ENCODE measurements around the gene DIAPH2.
A peak's percentile ranks its signal among the peaks of the same experiment; 100 is the strongest.

Gene DIAPH2

DNA sequence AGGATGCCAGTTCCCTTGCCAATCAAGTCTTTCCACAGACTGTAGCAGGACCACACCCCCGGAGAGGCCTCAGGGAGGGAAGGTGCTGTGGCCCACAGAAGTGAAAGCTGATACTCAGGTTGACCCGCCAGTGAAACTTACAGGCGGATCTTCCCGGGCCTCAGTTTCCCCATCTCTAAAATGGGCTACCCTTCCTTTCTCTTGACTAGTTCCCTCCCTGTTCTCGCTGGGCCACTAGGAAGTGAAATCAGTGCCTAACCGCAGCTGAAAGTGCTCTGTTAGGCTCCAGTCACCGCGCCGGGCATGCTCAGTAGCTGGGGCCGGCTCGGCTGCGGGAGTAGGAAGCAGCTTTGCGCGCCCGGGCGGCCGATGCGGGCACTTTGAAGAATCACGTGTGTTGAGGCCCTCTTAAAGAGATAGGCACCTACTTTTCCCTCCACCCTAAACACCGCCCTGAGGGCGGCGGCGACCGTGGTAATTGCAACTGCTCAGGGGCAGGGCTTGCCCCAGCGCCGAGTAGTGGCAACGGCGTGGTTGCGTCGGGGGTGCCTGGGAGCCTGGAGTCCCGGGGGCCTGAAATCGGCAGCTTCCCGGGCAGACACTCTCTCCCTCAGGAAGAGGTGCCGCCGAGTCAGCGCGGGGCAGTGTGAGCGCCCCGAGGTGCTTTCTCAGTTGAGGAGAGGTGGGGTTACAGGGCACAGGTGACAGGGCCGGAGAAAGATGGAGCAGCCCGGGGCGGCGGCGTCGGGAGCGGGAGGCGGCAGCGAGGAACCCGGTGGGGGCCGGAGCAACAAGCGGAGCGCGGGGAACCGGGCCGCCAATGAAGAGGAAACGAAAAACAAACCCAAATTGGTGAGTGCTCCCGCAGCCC is at the start of gene DIAPH2:
Gene DIAPH2, plus strand, starts transcription at position 504 of the 871 bp plus-strand sequence.
- no peaks in the 10 kb centered on the region for H3K36me3 ChIP-seq (ENCODE audit: insufficient read depth, low read length)
- no peaks in the 10 kb centered on the region for H3K9me3 ChIP-seq (ENCODE audit: low read length)
- peak within 1 kb of the TSS; percentile 94 for H2AFZ ChIP-seq (ENCODE audit: low read depth, low read length)
- peaks cover 19% of the 10 kb centered on the region for H3K27me3 ChIP-seq (ENCODE audit: insufficient read depth, low read length)
- no peaks in the 10 kb centered on the region for H3K4me1 ChIP-seq (ENCODE audit: insufficient read depth, low read length)
- peak within 1 kb of the TSS; percentile 52 for H3K4me3 ChIP-seq (ENCODE audit: low read length)

DNA sequence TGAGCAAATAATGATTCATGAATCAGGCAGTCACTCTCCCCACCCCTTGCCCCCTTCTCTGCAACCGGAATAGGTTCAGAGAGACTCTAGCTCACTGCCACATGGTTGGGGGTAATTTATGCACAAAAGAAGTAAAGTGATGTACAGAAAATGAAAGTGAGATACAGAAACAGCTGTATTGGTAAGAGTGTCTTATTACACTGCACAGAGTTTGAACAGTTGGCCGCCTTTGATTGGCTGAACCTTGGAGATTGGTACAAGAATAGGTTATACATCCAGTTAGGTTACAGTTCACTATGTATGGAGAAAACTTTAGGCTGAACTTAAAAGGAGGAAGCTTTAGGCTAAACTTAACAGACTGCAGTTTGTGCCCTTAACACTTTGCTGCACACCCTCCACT is 34.6 kb upstream of the DIAPH2 start:
- Histone ChIP-seq H3K4me1 (ENCODE audit: insufficient read depth, low read length) (no peaks in the 10 kb centered on the region), H3K4me3 (ENCODE audit: low read length) (no peak overlapping the region), H3K9me3 (ENCODE audit: low read length) (no peaks in the 10 kb centered on the region), H3K27me3 (ENCODE audit: insufficient read depth, low read length) (no peaks in the 10 kb centered on the region), H3K36me3 (ENCODE audit: insufficient read depth, low read length) (no peaks in the 10 kb centered on the region), H2AFZ (ENCODE audit: low read depth, low read length) (no peak overlapping the region)

DNA sequence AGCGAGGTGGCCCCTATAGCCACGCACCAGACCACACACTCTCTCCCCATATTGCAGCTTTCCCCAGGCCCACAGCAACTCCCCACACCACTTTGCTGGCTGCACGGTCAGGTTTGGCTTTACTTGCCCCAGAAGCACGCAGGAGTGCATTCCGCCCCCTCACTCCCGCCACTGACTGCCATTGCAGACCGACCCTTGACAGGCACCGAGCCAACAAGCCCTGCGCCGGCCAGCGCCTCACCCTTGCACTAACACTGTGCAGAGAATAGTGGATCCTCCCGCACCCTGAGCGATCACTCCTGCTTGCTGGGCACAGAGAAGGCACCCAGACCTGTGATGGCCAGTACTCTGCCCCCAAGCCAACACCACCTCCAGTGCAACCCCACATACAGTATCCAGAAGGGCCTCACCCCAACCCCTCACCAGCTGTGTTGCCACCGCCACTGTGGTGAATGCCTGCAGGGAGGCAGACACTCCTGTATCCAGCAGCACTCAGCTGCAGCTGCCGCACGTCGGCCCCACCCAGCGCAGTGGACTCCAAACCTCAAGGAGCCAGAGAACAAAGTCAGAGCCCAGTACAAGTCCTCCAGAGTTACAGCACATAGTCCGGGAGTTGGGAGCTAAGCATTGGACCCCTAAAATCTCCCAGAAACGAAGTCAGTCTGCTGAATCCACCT is 28.6 kb upstream of the DIAPH2 start:
- H3K9me3 ChIP-seq (ENCODE audit: low read length): no peaks in the 10 kb centered on the region
- no peaks in the 10 kb centered on the region for H3K36me3 ChIP-seq (ENCODE audit: insufficient read depth, low read length)
- no peak overlapping the region for H3K4me3 ChIP-seq (ENCODE audit: low read length)

DNA sequence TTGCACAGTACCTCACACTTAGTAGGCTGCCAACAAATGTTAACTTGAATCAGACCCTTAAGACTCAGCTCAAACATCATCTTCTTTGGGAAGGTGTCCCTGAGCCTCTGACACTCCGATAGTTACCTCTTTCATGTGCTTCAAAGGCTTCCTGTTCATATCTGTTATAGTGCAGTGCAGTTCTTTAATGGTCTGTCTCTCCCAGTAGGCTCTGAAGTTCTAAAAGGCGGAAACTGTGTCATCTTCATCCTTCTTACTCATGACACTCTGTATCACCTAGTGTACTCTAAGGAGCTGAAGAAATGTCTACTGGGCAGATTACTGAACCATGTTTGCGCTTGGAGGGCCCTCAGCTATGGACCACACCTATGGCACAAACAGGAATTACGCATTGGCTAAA is 2.1 kb upstream of the DIAPH2 start:
- Histone ChIP-seq H3K27me3 (ENCODE audit: insufficient read depth, low read length) (peaks cover 21% of the 10 kb centered on the region), H3K36me3 (ENCODE audit: insufficient read depth, low read length) (no peaks in the 10 kb centered on the region), H3K4me3 (ENCODE audit: low read length) (no peak overlapping the region), H3K9me3 (ENCODE audit: low read length) (no peaks in the 10 kb centered on the region), H3K4me1 (ENCODE audit: insufficient read depth, low read length) (no peaks in the 10 kb centered on the region), H2AFZ (ENCODE audit: low read depth, low read length) (no peak overlapping the region)

More for the DNA sequence above, 28.6 kb upstream of the DIAPH2 start:
- H2AFZ ChIP-seq (ENCODE audit: low read depth, low read length): no peak overlapping the region
- H3K27me3 ChIP-seq (ENCODE audit: insufficient read depth, low read length): no peaks in the 10 kb centered on the region
- H3K4me1 ChIP-seq (ENCODE audit: insufficient read depth, low read length): no peaks in the 10 kb centered on the region

DNA sequence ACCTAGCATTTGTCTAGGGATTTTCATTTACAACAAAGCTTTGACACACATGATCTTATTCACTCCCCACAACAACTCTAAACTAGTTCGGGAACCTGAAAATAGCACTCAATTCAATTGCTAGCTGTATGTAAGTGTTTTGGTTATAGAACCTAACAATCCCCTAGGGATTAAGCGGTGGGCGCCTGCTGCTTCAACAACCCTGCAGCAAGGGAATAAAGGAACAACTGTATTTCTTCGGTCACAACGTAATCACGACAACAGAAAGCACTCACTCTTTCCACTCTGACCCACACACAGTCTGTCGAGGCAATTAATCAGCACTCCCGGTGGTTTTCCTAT is 674 bp upstream of the DIAPH2 start:
- peaks cover 19% of the 10 kb centered on the region for H3K27me3 ChIP-seq (ENCODE audit: insufficient read depth, low read length)
- H3K36me3 ChIP-seq (ENCODE audit: insufficient read depth, low read length): no peaks in the 10 kb centered on the region
- no peaks in the 10 kb centered on the region for H3K9me3 ChIP-seq (ENCODE audit: low read length)
- no peaks in the 10 kb centered on the region for H3K4me1 ChIP-seq (ENCODE audit: insufficient read depth, low read length)
- no peak overlapping the region for H2AFZ ChIP-seq (ENCODE audit: low read depth, low read length)
- no peak overlapping the region for H3K4me3 ChIP-seq (ENCODE audit: low read length)

DNA sequence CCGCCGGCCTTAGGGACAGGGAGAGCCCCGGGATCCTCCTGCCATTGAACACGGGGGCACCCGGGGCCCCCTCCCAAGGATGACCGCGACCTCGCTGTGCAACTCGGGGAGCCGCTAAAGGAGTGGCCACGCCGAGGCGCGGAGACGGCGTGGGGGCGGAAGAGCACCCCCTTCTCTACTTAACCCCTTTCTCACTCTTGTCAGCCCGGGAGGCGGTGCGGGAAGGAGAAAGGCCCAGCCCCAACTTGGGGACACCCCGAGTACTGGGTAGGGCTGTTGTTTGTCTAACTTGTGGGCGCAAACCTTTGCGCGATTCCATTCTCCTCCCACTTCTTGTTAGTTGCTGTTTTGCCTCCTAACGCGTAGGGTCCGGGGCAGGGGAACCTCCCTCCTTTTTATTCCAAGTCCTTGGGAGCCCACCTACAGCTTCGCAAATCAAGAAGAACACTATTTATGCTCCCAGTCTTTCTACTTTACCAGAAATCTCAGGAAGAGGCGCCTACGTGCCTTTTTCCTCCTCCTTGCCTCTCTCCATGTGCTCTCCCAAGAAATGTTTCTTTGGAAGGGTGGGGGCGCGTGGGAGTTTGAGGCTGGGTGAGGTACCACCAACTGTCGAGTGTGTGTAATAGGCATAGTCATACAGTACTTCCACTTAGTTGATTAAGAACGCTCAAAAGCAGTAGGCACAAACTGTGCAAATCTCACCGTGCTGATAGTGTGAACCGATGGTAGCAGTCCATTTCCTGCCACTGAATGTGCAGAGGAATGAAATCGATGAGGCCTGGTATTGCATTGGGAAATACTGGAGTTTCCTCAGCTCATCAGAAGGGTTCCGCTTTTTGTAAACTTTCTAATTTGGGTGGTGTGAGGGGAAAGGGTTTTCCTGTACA is 813 bp downstream of the DIAPH2 start:
- H2AFZ ChIP-seq (ENCODE audit: low read depth, low read length): peak overlapping the region; percentile 94
- peak overlapping the region; percentile 52 for H3K4me3 ChIP-seq (ENCODE audit: low read length)
- no peaks in the 10 kb centered on the region for H3K36me3 ChIP-seq (ENCODE audit: insufficient read depth, low read length)
- H3K27me3 ChIP-seq (ENCODE audit: insufficient read depth, low read length): peaks cover 21% of the 10 kb centered on the region
- H3K4me1 ChIP-seq (ENCODE audit: insufficient read depth, low read length): no peaks in the 10 kb centered on the region
- no peaks in the 10 kb centered on the region for H3K9me3 ChIP-seq (ENCODE audit: low read length)

DNA sequence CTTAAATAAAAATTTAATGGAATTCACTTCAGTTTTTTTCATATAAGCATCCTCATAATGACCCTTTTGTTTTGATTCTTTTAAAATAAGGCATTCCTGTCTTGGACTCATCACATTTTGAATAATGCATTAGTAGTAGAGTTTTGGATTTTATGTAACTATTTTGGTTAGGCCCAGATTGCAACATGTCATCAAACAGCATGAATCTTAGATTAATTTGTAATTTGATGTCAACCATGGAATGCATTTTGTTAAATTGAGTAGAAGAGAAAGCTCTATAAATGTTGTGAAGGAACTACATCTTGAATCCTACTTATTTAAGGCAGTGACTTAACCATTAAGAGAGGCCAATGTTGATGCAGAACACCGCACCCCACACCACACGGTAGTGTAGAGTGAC is 3.1 kb downstream of the DIAPH2 start:
- no peaks in the 10 kb centered on the region for H3K36me3 ChIP-seq (ENCODE audit: insufficient read depth, low read length)
- no peak overlapping the region for H3K4me3 ChIP-seq (ENCODE audit: low read length)
- no peaks in the 10 kb centered on the region for H3K4me1 ChIP-seq (ENCODE audit: insufficient read depth, low read length)
- no peaks in the 10 kb centered on the region for H3K9me3 ChIP-seq (ENCODE audit: low read length)
- H2AFZ ChIP-seq (ENCODE audit: low read depth, low read length): no peak overlapping the region
- H3K27me3 ChIP-seq (ENCODE audit: insufficient read depth, low read length): peaks cover 21% of the 10 kb centered on the region

DNA sequence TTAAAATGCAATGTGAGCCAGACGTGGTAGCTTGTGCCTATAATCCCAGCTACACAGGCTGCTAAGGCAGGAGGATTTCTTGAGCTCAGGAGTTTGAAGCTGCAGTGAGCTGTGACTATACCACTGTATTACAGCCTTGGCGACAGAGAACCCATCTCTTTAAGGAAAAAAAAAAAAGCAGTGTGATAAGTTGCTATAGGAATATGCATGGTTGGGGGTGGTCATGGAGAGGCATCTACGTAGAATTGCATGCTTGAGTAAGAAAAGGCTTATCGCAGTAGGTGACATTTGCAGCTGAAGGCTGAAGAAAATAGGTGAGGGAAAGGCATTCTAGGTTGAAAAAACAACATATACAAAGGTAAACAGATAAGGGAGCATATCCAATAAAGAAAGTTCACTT is 4.1 kb downstream of the DIAPH2 start:
- Histone ChIP-seq H2AFZ (ENCODE audit: low read depth, low read length) (no peak overlapping the region), H3K27me3 (ENCODE audit: insufficient read depth, low read length) (peaks cover 17% of the 10 kb centered on the region), H3K4me3 (ENCODE audit: low read length) (no peak overlapping the region), H3K9me3 (ENCODE audit: low read length) (no peaks in the 10 kb centered on the region), H3K36me3 (ENCODE audit: insufficient read depth, low read length) (no peaks in the 10 kb centered on the region), H3K4me1 (ENCODE audit: insufficient read depth, low read length) (no peaks in the 10 kb centered on the region)

DNA sequence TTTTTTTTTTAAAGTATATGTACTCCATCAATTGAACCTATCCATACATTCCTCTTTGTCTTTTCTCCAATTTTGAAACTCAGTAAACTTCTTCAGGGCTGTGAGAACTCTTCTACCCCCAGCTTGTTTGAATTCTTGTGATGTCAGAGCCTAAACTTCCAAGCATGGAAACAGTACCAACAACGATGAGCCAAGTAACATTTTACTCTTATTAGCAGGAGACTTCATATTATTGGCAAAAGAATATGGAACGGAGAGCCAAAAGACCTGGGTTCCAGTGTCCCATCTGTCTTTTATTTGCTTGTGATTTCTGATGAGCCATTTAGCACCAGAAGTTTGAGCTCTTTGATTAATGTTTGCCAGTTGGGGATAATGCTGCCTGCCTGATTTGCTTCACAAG is 5.3 kb downstream of the DIAPH2 start:
- H2AFZ ChIP-seq (ENCODE audit: low read depth, low read length): no peak overlapping the region
- no peaks in the 10 kb centered on the region for H3K9me3 ChIP-seq (ENCODE audit: low read length)
- no peaks in the 10 kb centered on the region for H3K36me3 ChIP-seq (ENCODE audit: insufficient read depth, low read length)
- H3K4me1 ChIP-seq (ENCODE audit: insufficient read depth, low read length): no peaks in the 10 kb centered on the region
- H3K27me3 ChIP-seq (ENCODE audit: insufficient read depth, low read length): peaks cover 13% of the 10 kb centered on the region
- no peak overlapping the region for H3K4me3 ChIP-seq (ENCODE audit: low read length)

DNA sequence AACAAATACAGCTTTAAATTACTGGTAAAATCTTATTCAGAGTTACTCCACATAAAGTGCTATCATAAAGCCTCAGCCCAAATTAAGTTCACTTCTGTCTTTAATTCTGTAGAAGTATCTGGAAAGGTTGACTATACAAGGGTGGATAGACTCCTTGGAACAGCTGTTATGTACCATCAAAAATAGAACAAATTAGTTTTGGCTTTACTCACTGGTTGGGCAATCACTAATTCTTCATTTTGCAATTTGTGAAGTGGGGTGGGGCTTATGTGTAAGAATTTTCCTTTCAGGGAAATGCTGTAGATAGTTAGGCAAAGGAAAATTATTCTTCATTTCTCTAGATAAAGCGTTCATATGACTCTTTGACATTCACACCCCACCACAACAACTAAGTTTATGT is 7.8 kb downstream of the DIAPH2 start:
- H3K27me3 ChIP-seq (ENCODE audit: insufficient read depth, low read length): peaks cover 2% of the 10 kb centered on the region
- no peaks in the 10 kb centered on the region for H3K9me3 ChIP-seq (ENCODE audit: low read length)
- no peaks in the 10 kb centered on the region for H3K36me3 ChIP-seq (ENCODE audit: insufficient read depth, low read length)
- no peak overlapping the region for H3K4me3 ChIP-seq (ENCODE audit: low read length)
- H3K4me1 ChIP-seq (ENCODE audit: insufficient read depth, low read length): no peaks in the 10 kb centered on the region
- no peak overlapping the region for H2AFZ ChIP-seq (ENCODE audit: low read depth, low read length)

DNA sequence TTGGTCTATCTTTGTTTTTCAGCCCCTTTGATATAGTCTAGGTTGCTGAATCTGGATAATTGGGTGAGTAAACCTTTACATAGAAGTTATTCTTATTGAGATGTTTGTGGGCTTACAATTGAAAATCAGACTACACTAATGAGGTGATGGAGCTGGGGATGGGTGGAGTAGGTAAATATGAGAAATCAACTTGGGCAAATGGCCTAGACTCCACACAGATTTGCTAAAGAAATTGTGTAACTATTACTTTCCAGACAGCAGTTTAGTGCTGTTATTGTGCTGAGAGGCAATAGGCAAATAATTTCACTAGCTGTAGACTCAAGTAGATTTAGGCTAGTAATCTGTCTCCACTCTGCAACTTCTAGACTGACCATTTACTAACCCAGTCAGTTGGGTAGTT is 8.2 kb downstream of the DIAPH2 start:
- Histone ChIP-seq H3K4me3 (ENCODE audit: low read length) (no peak overlapping the region), H3K27me3 (ENCODE audit: insufficient read depth, low read length) (peaks cover 2% of the 10 kb centered on the region), H3K9me3 (ENCODE audit: low read length) (no peaks in the 10 kb centered on the region), H3K36me3 (ENCODE audit: insufficient read depth, low read length) (no peaks in the 10 kb centered on the region), H3K4me1 (ENCODE audit: insufficient read depth, low read length) (no peaks in the 10 kb centered on the region), H2AFZ (ENCODE audit: low read depth, low read length) (no peak overlapping the region)

DNA sequence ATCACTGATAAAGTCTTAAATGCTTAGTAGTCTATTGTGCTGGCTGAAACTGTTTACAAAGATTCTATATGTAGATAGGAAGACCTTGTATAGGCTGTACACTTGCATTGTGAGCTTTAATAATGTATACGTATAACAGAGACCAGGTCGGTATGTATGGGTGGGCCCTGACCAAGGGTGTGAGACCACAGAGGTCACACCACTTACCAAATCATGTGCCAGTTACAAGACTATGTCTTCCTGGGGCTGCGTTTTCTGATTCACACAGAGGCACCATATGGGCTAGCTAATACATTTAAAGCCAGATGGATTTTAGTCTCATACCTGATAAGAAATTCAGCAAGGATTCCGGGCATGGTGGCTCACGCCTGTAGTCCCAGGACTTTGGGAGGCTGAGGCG is 8.8 kb downstream of the DIAPH2 start:
- H3K4me3 ChIP-seq (ENCODE audit: low read length): no peak overlapping the region
- H3K36me3 ChIP-seq (ENCODE audit: insufficient read depth, low read length): no peaks in the 10 kb centered on the region
- no peaks in the 10 kb centered on the region for H3K4me1 ChIP-seq (ENCODE audit: insufficient read depth, low read length)
- H3K27me3 ChIP-seq (ENCODE audit: insufficient read depth, low read length): peaks cover 2% of the 10 kb centered on the region
- no peaks in the 10 kb centered on the region for H3K9me3 ChIP-seq (ENCODE audit: low read length)
- H2AFZ ChIP-seq (ENCODE audit: low read depth, low read length): no peak overlapping the region

DNA sequence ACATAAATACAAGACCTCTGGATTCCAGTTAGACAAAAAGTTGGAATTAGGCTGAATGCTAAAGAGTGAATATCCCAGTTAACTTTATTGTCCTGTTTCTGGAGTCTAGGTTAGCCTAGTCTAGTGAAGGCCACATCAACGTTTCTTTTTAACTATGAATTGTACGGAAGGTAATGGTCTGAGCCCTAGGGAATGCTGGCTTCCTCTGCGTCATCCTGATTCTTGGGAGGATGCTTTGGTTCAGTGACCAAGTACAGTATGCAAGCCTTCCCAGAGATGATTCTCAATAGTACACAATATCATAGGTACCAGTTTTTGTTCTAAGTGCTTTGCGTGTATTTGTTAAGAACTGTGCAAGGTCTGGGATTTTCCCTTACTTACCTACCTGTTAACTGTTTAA is 11.8 kb downstream of the DIAPH2 start:
- Histone ChIP-seq H3K36me3 (ENCODE audit: insufficient read depth, low read length) (no peaks in the 10 kb centered on the region), H3K9me3 (ENCODE audit: low read length) (no peaks in the 10 kb centered on the region), H3K27me3 (ENCODE audit: insufficient read depth, low read length) (no peaks in the 10 kb centered on the region), H3K4me1 (ENCODE audit: insufficient read depth, low read length) (no peaks in the 10 kb centered on the region), H2AFZ (ENCODE audit: low read depth, low read length) (no peak overlapping the region), H3K4me3 (ENCODE audit: low read length) (no peak overlapping the region)
